Cardiac fibroblast (primary cell): ENCODE measurements around the gene TBX15.

Source experiments
- DNase-seq, 2 donors: peaks; one replicate each; pipeline versions ENCODE4 v3.0.0 to v3.0.0-alpha.2; 2010; ENCODE audit warnings: low read depth in 2 of 2
- H3K4me3 ChIP-seq, 2 donors: replicated peaks in 1 of 2; 1 replicate in 1 of 2; 2 replicates in 1 of 2; pipeline ENCODE4 v1.5.1; 2011; ENCODE audit warnings: low read depth in 2 of 2, low read length in 2 of 2, mild to moderate bottlenecking in 2 of 2, moderate library complexity in 1 of 2
- CTCF ChIP-seq: IDR thresholded peaks from one replicate; pipeline ENCODE4 v1.5.1; 2011; ENCODE audit warnings: low read depth, mild to moderate bottlenecking, low read length, inconsistent platforms

The TBX15 gene

GRCh38 chr1:118973032-118973431, 15.1 kb downstream of the TBX15 start:
- no peak for TF ChIP-seq CTCF
- DNase-seq = no peak
- H3K4me3 ChIP-seq = no peak overlapping the region

GRCh38 chr1:118970451-118970850, 17.7 kb downstream of the TBX15 start:
- DNase-seq = no peak
- H3K4me3 ChIP-seq = no peak overlapping the region
- no peak for TF ChIP-seq CTCF

- peak; percentile 76 to 95 for DNase-seq
- no peak for TF ChIP-seq CTCF
- H3K4me3 ChIP-seq = no peak overlapping the region
These were observed 24.4 kb downstream of the TBX15 start for GRCh38 chr1:118963456-118964430.

GRCh38 chr1:118963138-118963455, 25.0 kb downstream of the TBX15 start:
- no peak overlapping the region for H3K4me3 ChIP-seq
- no peak for DNase-seq
- no peak for TF ChIP-seq CTCF

- no peak for TF ChIP-seq CTCF
- H3K4me3 ChIP-seq = no peak overlapping the region
- DNase-seq = peak in 1 of 2 donors; percentile 41
These were observed 27.0 kb downstream of the TBX15 start for GRCh38 chr1:118961156-118961555.

- DNase-seq = peak; percentile 51 to 88
- TF ChIP-seq CTCF = no peak
- no peak overlapping the region for H3K4me3 ChIP-seq
These were observed 27.5 kb downstream of the TBX15 start for GRCh38 chr1:118960567-118961136.
